Stimulated activated CD4-positive, alpha-beta T cell treated with anti-CD3 and anti-CD28 coated beads, Interleukin-2, amount 100 ng/mL, for 24 hours (primary cell): ENCODE measurements around the gene ADAMTS12.

ENCODE experiments used
- DNase-seq, 2 donors: peaks; one replicate each; pipeline ENCODE4 v3.0.0-alpha.2; 2020

The ADAMTS12 gene

DNA sequence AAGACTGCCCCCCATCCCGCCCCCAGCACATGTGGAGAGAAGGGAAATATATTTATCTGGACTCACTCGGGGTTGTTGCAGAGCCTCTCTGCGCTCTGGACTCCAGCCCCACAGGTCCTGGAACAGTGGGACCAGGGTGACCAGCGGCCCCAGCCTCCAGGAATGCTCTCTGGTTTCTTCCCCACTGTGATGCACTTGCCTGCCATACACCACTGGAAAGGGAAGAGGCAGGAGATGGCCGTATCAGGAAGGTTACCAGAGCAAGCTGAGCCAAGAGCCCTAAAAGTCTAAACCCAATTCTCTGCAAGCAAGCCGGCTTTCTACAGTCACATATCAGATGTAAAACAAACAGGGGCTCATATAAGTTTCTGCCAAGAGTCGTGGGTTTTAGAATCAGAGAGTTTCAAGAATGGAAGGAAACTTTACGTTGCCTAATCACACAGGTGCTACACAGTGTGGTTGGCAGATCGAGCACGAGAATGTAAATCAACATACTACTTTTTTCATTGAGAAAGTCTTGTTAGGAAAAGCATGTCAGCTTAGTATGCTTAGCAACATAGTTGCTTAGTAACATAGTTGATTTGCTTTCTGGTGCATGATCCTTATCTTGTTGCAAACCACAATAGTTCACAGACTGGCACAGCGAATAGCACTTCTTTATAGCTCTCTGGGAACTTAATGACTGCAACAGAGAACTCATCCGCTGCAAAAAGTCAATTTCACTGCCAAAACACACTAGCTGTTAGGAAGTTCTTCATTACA is 249.9 kb downstream of the ADAMTS12 start:
- no peak for DNase-seq

DNA sequence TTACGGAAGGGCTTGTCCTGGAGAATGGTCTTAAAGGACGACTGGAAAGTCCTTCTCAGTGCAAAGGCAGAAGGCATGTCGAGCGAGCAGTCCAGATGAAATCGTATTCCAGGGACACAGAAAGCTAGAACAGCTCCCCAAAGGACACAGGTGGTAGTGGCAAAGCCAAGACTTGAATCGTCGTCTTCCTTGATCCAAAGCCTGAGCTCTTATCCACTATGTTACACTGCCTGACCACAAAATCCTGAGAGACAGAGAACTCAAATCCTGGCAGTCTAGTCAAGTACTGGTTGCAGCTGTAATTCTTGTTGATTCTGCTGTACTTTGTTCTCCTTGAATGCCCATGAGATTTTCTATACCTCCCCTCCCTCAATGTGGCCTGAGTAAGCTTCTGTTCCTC is 252.3 kb downstream of the ADAMTS12 start:
- no peak for DNase-seq

DNA sequence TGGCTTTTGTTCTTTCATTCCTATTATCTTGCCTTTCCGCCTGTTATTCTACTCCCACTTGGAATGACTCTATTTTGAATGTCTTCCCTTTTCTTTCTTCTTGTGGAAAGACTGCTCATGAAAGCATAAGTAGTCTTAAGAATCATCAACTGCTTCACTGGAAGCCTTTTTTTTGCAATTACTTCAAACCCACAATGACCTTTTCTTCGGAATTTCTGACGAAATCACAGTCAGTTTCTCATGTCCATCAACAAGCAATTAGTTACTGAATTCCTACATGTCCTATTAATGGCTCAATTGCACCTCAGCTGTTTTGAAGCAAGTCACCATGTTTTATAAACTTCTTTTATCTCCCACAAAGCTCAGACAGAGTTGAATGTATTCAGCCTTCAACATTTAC is 254.8 kb downstream of the ADAMTS12 start:
- DNase-seq, result no peak

DNA sequence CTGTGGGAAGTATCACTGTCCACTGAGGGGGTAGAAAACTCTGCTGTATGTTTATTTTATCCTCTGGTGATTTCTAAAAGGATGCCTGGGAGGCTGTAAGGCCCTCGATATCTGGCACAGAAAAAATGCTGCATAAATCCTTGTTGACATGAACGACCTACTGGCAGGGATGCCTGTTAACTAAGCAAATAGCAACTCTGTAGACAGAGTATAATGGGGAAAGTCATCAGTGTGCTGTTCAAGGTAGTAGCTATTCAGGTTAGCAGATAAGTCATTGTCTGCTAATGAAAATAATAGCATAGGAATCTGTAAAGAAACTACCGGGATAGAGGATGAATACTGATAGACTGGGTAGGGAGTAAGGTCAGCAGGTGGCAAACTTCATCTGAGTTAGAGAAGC is 256.2 kb downstream of the ADAMTS12 start:
- no peak for DNase-seq

DNA sequence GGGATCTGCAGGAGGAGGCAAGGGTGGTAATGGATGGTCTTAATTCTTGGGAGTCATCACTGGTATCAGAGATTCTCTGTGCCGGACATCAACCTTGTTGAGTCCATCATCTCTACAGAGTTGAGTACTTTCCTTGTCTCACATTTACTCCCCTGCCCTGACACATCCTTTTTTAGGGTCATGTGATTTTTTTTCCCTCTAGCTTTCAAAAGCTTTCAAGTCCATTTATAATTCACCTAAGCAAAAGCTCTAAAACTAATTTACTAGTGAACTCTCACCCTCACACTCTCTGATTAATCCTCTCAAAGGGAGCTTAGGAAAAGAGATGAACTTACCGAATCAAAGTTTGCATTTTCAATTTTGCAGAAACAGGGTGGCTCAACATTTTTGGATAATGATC is 258.1 kb downstream of the ADAMTS12 start:
- DNase-seq, result no peak

DNA sequence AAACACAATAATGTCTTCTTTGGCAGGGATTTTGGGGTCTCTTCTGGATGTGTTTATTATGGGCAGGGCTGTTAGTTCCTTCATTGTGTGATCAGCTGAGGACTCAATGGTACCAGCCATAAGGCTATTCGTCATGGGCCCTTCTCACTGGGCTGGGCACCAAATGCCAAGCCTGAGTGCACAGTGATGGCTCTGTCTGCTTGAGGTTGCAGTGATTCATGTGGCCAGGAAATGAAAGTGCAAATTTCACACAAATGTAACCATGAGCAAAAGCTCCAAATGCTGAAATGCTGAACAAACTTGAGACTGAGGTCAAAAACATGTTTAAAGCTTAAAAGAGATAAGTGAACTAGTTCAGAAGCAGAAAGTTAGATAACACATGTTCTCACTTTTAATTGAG is 260.0 kb downstream of the ADAMTS12 start:
- DNase-seq, result no peak

DNA sequence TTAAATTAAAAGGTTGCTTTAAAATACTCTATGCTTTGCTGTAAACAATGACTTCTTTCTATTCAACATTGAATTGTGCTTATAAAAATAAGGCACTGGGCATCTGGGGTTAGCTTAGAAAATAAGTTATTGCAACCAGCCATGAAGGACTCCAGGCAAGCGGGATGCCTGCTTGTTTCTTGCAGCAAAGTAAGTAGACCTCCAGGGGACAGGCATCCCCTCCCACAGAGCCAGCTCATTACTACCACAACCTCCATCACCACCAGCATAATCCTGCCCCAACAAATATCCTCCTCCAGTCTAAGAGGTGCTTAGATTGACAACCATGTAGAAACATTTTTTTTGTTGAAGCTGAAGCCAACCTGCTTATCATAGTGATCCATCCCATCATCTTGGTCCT is 260.7 kb downstream of the ADAMTS12 start:
- DNase-seq, result no peak

GRCh38 chr5:33629999-33630398 is 261.8 kb downstream of the ADAMTS12 start:
- no peak for DNase-seq

- no peak for DNase-seq
Measured at GRCh38 chr5:33628796-33629195, 263.0 kb downstream of the ADAMTS12 start.

GRCh38 chr5:33621514-33621913 is 270.3 kb downstream of the ADAMTS12 start:
- no peak for DNase-seq

DNA sequence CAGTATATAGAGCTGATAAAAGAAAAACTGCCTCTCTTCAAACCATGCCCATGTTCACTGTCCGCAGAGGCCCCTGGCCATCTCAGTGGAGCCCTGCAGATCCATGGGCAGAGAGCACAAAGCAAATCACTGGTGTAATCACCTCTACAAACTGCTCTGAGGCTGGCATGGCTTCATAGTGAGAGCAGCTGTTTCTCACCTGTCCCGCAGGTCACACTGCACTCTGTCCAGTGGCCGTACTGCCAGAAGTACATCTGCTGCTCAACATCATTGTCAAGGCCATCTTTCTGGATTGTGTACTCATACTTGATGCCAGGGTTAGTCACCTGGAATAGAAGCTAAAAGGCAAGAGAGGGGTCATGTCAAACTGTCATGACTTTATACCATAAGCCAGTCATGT is 277.8 kb downstream of the ADAMTS12 start:
- no peak for DNase-seq

GRCh38 chr5:33612386-33612785 is 279.4 kb downstream of the ADAMTS12 start:
- no peak for DNase-seq

GRCh38 chr5:33611877-33612276 is 279.9 kb downstream of the ADAMTS12 start:
- no peak for DNase-seq

GRCh38 chr5:33608344-33609041 is 283.3 kb downstream of the ADAMTS12 start:
- no peak for DNase-seq

DNA sequence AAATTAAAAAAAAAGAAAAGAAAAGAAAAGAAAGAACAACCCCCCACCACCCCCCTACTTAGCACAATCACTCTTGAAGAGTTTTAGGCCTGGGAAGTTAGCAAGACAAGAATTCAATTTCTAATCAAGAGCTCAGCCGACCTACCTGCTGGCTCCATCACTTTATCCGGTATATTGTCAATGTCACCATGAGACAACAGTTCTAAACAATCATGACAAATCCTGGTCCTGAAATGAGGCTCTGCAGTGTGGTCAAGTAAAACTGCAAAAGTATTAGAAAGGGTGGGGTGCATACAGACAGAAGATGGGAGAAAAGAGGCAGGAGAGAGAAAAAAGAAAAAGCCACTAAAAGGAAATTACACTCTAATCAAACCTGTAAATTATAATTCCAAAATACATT is 287.3 kb downstream of the ADAMTS12 start:
- no peak for DNase-seq

DNA sequence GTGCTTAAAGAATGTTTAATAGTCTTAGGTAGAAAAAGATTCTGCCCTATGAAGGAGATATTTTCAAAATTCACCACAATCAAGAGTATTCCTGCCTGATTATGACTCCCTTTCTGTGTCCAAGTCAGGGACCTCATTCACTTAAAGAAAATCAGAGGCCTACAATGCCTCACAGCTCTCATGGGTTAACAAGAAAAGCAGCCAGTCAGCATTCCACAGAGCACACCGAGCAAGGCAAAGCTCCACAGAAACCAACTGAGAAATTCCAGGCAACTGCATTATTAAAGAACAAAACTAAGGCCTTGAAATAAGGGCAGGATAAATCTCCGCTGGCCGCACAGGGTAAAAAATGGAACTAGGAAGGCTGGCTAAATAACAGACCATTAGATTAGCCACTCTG is 289.9 kb downstream of the ADAMTS12 start:
- DNase-seq, result no peak

DNA sequence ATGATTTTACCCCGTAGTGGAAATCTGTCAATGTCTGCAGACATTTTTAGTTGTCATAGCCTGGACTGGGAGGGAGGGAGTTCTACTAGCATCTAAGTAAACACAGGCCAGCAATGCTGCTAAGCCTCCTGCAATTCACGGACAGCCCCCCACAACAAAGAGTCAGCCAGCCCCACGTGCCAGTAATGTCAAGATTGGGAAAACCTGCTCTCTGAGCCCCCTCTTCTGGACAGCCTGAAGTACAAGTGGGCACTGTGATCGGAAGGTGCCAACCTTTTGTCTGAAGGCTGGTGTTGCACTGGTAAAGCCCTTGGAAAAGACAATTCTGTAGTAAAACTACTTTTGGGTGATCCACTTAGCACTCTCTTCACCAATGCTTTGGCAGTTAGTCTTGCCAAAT is 296.5 kb downstream of the ADAMTS12 start:
- DNase-seq, result no peak

DNA sequence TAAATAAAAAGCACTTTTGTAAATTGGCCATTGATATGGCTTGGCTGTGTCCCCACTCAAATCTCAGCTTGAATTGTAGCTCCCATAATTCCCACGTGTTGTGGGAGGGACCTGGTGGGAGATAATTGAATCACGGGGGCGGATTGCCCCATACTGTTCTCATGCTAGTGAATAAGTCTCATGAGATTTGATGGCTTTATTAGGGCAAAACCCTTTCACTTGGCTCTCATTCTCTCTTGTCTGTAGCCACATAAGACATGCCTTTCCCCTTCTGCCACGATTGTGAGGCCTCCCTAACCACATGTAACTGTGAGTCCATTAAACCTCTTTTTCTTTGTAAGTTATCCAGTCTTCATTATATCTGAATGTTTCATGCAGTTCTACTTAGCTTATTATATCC is 297.8 kb downstream of the ADAMTS12 start:
- no peak for DNase-seq

DNA sequence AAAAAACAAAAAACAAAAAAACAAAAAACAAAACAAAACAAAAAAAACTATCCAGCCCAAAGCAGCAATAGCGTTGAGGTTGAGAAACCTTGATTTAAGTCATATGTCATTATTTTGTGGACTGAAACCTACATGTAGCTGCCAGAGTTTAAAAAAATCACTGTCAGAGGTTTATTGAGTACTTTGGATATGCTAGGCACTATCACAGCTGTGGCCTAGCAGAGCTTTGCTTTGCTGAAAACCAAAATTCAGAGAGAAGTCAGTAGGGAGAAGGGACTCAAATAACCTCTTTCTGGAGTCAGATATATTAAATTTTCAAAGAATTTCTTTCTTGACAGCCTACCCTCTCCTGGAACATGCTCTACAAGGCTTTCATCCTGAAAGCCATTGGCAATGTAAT is 299.5 kb downstream of the ADAMTS12 start:
- DNase-seq, result no peak

DNA sequence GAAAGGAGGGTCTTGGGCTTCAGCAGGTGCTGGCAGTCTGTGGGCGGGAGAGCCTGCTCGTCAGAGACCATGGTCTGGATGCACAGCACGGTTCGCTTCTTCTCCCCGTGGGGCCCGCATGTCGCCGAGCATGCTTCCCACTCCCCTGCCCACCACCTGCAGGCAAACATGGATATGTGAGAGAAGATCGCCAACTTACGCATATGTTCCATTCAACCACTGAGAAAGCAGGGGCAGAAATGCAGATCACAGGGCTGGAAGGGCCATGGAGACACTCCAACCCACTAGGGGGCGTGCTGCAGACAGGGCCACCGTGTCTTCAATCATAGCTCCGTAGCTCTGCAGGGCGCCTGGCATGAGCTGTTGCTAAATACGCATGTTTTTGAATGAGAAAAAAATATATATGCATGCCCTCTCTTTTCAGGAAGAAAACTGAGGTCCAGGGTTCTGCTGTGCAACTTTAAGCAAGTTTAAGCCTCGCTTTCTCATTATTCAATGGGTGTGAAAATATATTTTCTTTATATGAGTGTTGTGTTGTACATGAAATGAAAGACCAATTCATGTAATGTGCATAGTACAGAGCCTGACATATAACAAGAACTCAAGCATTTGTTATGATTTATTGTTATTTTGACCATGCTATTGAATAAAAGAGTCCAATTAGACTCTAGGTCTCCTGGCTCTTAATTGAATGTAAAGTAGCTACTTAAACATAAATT is 303.0 kb downstream of the ADAMTS12 start:
- peak; percentile 44 to 64 for DNase-seq

- DNase-seq, result no peak
Measured at GRCh38 chr5:33583332-33583731, 308.5 kb downstream of the ADAMTS12 start.

- DNase-seq, result no peak
Measured at GRCh38 chr5:33582417-33582816, 309.4 kb downstream of the ADAMTS12 start.

GRCh38 chr5:33579789-33580188 is 312.0 kb downstream of the ADAMTS12 start:
- no peak for DNase-seq

DNA sequence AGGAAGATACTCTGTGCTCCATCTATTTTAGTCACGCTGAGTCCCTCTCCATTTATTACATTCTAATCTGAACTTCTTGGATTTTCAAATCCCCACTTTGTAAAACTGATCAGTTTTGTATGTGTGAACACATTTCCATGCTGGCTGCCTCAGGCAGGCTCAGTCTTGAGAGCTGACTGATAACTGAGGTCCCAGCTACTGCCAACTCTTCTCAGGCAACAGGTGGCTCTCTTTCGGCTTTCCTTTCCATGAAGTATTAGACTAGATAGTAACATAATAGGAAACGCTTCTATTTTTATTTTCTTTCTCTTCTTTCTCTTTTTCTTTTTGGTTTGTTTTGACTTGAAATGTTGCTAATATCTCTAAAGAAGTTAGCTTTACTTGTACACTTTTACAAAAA is 312.6 kb downstream of the ADAMTS12 start:
- no peak for DNase-seq
